HG03060 (cell line): Measurements from ENCODE around the gene SMIM26.

Experiments used
- ATAC-seq: cut with Tn5 transposase; IDR thresholded peaks from one replicate; pipeline ENCODE4 v1.9.1; 2021; ENCODE audit warnings: low read depth, moderate number of reproducible peaks; ENCODE audit not compliant: unreplicated experiment

Gene SMIM26

DNA sequence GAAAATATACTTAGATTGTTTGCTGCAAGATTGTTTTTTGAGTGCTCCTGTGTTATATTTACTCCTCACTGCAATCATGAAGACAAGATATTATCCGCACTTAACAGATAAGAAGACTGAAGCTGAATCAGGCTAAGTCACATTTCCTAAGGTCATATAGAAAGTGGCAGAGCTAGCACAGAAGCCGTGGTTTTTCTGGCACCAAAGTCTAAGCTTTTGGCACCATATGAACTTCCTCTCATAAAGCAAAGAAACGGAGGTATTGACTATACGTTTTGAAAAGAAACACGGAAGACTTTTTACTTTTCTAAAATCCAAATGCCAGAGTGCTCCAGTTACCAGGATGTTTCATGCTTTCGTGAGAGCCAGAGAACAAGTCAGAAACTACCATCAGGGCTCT, 11.3 kb downstream of the SMIM26 start:
- ATAC-seq = no peak

- no peak for ATAC-seq
These were observed 12.8 kb downstream of the SMIM26 start for GRCh38 chr20:18580012-18580411.

GRCh38 chr20:18585134-18585533, 17.9 kb downstream of the SMIM26 start:
- ATAC-seq = no peak

DNA sequence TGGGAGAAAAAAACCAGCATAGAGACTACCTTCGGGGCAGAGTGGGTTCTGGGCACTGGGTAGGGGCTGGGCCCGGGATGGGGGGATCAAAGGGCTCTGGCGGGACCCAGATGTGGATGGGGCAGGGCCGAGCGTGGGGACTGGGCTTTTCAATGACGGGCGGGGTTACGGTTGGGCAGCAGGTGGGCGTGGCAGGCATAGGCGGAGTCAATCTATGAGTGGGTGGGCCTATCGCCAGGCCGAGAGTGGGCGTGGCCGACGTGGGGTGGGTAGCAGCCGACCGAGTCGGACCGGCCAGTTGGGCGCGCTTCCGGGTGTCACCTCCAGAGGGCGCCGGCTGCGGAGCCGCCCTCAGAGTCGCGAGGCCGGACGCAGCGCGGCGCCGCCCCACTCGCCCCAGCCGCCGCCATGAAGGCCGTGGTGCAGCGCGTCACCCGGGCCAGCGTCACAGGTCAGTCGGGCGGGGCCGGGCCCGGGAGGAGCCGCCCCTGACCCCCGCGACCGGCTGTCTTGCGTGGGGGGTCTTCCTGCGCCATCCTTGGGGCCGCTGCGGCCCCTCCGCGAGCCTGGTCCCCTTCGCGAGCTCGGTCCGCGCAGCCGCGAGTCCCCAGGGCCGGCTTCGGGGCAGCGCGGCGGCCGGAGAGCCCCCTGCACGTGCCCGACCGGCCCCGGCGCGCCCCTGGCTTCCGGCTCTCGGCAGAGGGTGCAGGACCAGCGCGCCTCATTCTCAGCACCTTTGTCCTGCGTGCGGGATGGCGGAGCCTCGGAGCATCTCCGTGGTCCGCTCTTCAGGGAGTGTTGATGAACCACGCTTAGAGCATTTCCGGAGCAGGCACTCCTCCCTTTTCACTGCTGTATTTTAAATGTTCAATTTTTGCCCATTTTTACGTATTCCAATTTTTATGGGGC, 20.7 kb downstream of the SMIM26 start, which contains the start of gene DTD1:
TSS of gene DTD1 (plus strand) at position 390 of the 909 bp plus-strand sequence. CDS start at position 409, 19 bp downstream.
- peak; percentile 78 for ATAC-seq

DNA sequence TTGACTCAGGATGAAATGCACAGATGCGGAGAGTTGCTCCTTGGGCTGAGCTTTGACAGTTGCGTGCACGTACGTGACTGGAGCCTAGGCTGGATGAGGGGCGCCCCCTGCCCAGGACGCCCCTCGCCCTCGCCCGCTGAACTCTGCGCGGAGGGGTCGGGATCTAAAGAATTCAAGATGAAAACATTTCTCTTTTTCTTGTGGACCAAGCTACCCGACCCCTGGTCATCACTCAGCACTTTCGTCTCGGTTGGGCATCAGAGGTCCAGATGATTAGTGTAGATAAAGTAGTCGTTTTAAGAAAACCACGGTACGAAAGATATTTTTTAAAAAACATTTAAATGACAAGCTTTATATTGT, 21.3 kb downstream of the SMIM26 start:
- ATAC-seq = no peak

DNA sequence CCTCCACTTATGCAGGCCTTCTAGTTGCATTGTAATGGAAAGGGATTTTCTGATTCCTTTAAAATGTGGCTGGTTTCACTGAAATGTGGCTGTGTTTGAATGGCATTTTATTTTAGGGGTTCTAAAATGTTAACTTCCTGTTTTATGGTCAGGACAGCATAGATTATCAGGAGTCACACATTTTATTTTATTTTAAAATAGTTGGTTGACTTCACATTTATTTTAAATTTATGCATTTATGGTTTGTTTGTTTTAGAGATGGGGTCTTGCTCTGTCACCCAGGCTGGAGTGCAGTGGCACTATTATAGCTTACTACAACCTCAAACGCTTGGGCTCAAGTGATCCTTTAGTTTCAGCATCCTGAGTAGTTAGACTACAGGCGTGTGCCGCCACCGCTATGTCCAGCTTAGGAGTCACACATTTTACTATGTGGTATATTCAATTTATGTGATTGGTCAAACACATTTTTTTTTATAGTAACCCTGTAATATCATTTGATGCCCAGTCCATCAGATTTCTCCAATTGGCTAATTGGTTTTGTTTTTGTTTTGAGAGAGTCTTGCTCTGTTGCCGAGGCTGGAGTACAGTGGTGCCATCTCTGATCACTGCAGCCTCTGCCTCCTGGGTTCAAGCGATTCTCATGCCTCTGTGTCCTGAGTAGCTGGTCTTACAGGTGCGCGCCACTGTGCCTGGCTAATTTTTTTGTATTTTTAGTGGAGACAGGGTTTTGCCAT, 22.9 kb downstream of the SMIM26 start:
- ATAC-seq = no peak

GRCh38 chr20:18596270-18596669, 29.0 kb downstream of the SMIM26 start:
- ATAC-seq = no peak

- ATAC-seq = no peak
These were observed 42.5 kb downstream of the SMIM26 start for GRCh38 chr20:18609741-18610140.

DNA sequence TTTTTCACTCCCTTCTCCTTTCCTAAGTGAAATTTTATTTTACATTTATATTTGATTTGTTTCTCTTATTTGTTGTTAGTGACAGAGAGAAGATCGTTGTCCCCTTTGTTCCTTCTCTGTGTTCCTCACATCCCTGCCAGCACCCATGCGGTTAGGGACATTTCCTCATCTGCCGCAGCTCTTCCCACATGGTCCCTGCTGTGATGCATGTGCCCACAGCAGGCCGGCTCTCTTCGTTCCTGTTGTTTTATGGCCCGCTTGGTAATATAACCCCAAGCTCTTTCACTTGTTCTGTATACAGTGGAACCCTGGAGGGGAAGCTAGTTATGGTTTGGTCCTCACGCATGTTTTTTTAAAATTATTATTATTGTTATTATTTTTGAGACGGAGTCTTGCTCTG, 44.3 kb downstream of the SMIM26 start:
- no peak for ATAC-seq

DNA sequence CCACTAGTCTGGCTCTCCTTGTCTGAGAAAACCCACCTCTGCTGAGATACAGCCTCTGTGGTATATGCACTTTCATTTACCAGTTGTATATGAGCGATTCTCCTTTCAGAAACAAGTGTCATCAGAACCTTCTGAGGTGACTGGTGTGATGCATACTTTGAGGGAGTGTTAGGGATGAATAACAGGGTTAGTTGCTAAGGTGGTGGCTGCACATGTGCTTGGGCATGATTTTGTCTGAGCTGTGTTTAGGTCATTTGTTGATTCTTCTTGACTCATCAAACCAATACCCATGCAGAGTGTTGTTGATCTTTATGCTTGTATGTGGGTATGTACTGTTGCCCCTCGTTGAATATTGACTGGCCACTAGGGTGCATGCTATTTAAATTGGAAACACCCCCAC, 46.3 kb downstream of the SMIM26 start:
- ATAC-seq = no peak

- ATAC-seq = no peak
These were observed 47.0 kb downstream of the SMIM26 start for GRCh38 chr20:18614244-18614643.

DNA sequence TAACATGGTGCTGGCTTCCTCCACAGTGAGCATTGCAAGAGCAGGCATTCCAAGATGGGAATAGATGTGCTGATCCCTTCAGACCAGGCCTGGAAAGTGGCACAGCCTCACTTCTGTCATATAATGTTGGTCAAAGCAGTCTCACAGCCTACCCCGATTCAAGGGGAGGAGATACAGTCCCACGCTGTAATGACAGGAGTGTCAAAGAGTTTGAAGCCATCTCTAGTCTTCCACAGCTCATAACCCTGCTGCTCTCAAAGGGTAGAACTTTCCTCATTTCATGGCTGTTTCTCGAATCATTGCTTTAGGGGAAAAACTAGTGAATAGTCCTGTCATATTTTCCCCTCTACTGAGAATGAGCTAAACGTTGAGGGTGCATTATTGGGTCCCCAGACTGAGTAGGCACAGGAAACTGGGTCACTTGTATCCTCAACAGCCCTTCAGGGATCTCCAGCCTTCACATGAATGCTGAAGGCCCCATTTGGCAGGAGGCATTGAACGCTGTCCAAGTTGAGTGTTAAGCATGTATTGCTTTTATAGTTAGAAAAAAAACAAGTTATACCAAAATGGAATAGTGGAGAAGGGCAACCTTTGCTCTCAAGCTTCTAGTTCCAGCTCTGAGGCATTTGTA, 47.9 kb downstream of the SMIM26 start:
- no peak for ATAC-seq
